ENCODE data around the gene UGT1A3. TPM values are rescaled to one million over a fixed set of nuclear protein-coding genes. Genes with fewer than 3 reads are reported as not detected.

UGT1A3 gene
- total RNA-seq, 6 donors from 2014 or later = 0.30 TPM; not detected in 5

DNA sequence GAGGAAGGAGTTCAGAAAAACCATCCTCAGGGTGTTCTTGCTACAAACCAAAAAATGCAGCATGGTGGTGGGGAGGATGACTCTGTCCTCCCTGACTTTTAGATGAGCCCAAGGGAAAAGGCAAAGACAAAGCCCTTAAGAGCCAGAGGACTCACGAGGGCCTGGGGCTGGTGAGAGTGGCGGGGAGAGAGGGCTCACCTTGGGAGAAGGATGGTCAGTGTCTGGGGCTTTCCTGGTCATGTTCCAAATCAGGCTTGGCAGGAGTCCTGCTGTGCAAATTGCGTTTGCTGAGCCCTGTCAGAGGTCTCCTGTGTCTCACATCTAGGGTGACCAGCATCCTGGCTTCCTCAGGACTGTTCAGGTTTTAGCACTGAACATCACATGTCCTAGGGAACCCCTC lies 35.9 kb downstream of the UGT1A3 start:
- DNase-seq = no peak
- no peaks in the 10 kb centered on the region for H3K36me3 ChIP-seq
- ATAC-seq (ENCODE audit: low FRiP score in 2 of 2) = no peak
- H3K27me3 ChIP-seq = no peaks in the 10 kb centered on the region
- H3K4me1 ChIP-seq = no peaks in the 10 kb centered on the region
- H3K27ac ChIP-seq = no peak overlapping the region
- no peak overlapping the region for H3K4me3 ChIP-seq
- TF ChIP-seq POLR2A (IDR thresholded peaks at IDR 0.05) (no peak), EP300 (IDR thresholded peaks at IDR 0.05) (no peak), POLR2AphosphoS5 (IDR thresholded peaks at IDR 0.05) (no peak)
- TF ChIP-seq, protein P1, sequence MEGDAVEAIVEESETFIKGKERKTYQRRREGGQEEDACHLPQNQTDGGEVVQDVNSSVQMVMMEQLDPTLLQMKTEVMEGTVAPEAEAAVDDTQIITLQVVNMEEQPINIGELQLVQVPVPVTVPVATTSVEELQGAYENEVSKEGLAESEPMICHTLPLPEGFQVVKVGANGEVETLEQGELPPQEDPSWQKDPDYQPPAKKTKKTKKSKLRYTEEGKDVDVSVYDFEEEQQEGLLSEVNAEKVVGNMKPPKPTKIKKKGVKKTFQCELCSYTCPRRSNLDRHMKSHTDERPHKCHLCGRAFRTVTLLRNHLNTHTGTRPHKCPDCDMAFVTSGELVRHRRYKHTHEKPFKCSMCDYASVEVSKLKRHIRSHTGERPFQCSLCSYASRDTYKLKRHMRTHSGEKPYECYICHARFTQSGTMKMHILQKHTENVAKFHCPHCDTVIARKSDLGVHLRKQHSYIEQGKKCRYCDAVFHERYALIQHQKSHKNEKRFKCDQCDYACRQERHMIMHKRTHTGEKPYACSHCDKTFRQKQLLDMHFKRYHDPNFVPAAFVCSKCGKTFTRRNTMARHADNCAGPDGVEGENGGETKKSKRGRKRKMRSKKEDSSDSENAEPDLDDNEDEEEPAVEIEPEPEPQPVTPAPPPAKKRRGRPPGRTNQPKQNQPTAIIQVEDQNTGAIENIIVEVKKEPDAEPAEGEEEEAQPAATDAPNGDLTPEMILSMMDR (IDR thresholded peaks at IDR 0.05) = no peak
- no peaks in the 10 kb centered on the region for H3K9me3 ChIP-seq
- 47 to 74% methylated on average over 2 to 3 of the region's 3 CpGs for WGBS, 2 donors

GRCh38 chr2:233766416-233766815 lies 37.6 kb downstream of the UGT1A3 start:
- H3K36me3 ChIP-seq = no peaks in the 10 kb centered on the region
- TF ChIP-seq EP300 (IDR thresholded peaks at IDR 0.05) (no peak), POLR2AphosphoS5 (IDR thresholded peaks at IDR 0.05) (no peak), POLR2A (IDR thresholded peaks at IDR 0.05) (no peak)
- TF ChIP-seq, protein P1 (IDR thresholded peaks at IDR 0.05) = no peak
- H3K27ac ChIP-seq = no peak overlapping the region
- H3K4me3 ChIP-seq = no peak overlapping the region
- no peaks in the 10 kb centered on the region for H3K9me3 ChIP-seq
- no peak for DNase-seq
- no peaks in the 10 kb centered on the region for H3K4me1 ChIP-seq
- ATAC-seq (ENCODE audit: low FRiP score in 2 of 2) = no peak
- H3K27me3 ChIP-seq = no peaks in the 10 kb centered on the region
- WGBS, 2 donors = 79 to 82% methylated on average over 4 of the region's 4 CpGs

- H3K9me3 ChIP-seq = no peaks in the 10 kb centered on the region
- no peaks in the 10 kb centered on the region for H3K36me3 ChIP-seq
- DNase-seq (no peak), ATAC-seq (ENCODE audit: low FRiP score in 2 of 2) (no peak)
- no peaks in the 10 kb centered on the region for H3K27me3 ChIP-seq
- no peak for TF ChIP-seq EP300 (IDR thresholded peaks at IDR 0.05)
- TF ChIP-seq, protein P1 (IDR thresholded peaks at IDR 0.05) = no peak
- TF ChIP-seq POLR2AphosphoS5 (IDR thresholded peaks at IDR 0.05) = no peak
- TF ChIP-seq POLR2A (IDR thresholded peaks at IDR 0.05) = no peak
- WGBS, 2 donors = 83% methylated on average over 4 of the region's 4 CpGs
- no peak overlapping the region for H3K27ac ChIP-seq
- no peak overlapping the region for H3K4me3 ChIP-seq
- no peaks in the 10 kb centered on the region for H3K4me1 ChIP-seq
Observed at GRCh38 chr2:233768076-233768475, 39.2 kb downstream of the UGT1A3 start.

GRCh38 chr2:233769260-233769659 lies 40.4 kb downstream of the UGT1A3 start:
- DNase-seq = no peak
- TF ChIP-seq POLR2AphosphoS5 (IDR thresholded peaks at IDR 0.05) = no peak
- TF ChIP-seq POLR2A (IDR thresholded peaks at IDR 0.05) = no peak
- TF ChIP-seq, protein P1 (IDR thresholded peaks at IDR 0.05) = no peak
- no peak overlapping the region for H3K4me3 ChIP-seq
- H3K4me1 ChIP-seq = no peaks in the 10 kb centered on the region
- no peak overlapping the region for H3K27ac ChIP-seq
- H3K36me3 ChIP-seq = no peaks in the 10 kb centered on the region
- no peaks in the 10 kb centered on the region for H3K27me3 ChIP-seq
- ATAC-seq (ENCODE audit: low FRiP score in 2 of 2) = peak in 1 of 2 donors; percentile 57
- WGBS, 2 donors = 90 to 94% methylated on average over 9 of the region's 9 CpGs
- H3K9me3 ChIP-seq = no peaks in the 10 kb centered on the region

GRCh38 chr2:233772153-233772552 lies 43.3 kb downstream of the UGT1A3 start:
- no peak for ATAC-seq (ENCODE audit: low FRiP score in 2 of 2)
- H3K27ac ChIP-seq = no peak overlapping the region
- no peaks in the 10 kb centered on the region for H3K36me3 ChIP-seq
- no peak for TF ChIP-seq POLR2A (IDR thresholded peaks at IDR 0.05)
- no peak for TF ChIP-seq EP300 (IDR thresholded peaks at IDR 0.05)
- TF ChIP-seq, protein P1 (IDR thresholded peaks at IDR 0.05) = no peak
- no peak for TF ChIP-seq POLR2AphosphoS5 (IDR thresholded peaks at IDR 0.05)
- H3K9me3 ChIP-seq = no peaks in the 10 kb centered on the region
- H3K27me3 ChIP-seq = no peaks in the 10 kb centered on the region
- peak in 1 of 2 donors; percentile 58 for DNase-seq
- no peak overlapping the region for H3K4me3 ChIP-seq
- H3K4me1 ChIP-seq = no peaks in the 10 kb centered on the region
- WGBS, 2 donors = 86 to 91% methylated on average over 16 of the region's 16 CpGs
